K562 (cell line): ENCODE data around the gene DCAF17. TPM values are rescaled to one million over a fixed set of nuclear protein-coding genes. Genes with fewer than 3 reads are reported as not detected.

Experiments
- ATAC-seq: fragments of 200-7000 bp; cut with Tn5 transposase; 3 replicates; pipeline ENCODE4 v1.9.1; 2020; ENCODE audit warnings: moderate library complexity
- BruUV-seq: library from RNA; stranded (reverse); fragments of 400-500 nt; replicated peaks from 2 replicates; lab custom pipeline; 2021; lab: Mats Ljungman, UMichigan
- CTCF ChIA-PET: fragments of 300-600 bp; formaldehyde crosslinking; extraction: SDS; loops from one replicate; lab custom pipeline; 2021; ENCODE audit warnings: low intra/inter-chr PET ratio; lab: Yijun Ruan, JAX
- POLR2A ChIA-PET: fragments of 300-600, 350-650 bp; sonication (Branson Sonifier 250); formaldehyde crosslinking; extraction: SDS; loops from one replicate; lab custom pipeline; 2021; ENCODE audit warnings: antibody characterized with exemption, inconsistent platforms; lab: Yijun Ruan, JAX
- DNase-seq, 4 experiments: peaks; one replicate each; pipeline versions ENCODE4 v3.0.0 to v3.0.0-alpha.2; 2011 to 2018; ENCODE audit warnings: low spot score in 3 of 4, mixed read lengths in 3 of 4; ENCODE audit errors: extremely low read depth in 1 of 4
- FAIRE-seq: peaks from 2 replicates; lab custom pipeline; 2011; peaks lifted over from hg19 to GRCh38; lab: Jason Lieb, UNC
- H2AFZ ChIP-seq: 2 replicates; pipeline ENCODE4 v1.6.0; 2011; ENCODE audit warnings: low read depth, low read length, control low read depth, inconsistent platforms
- H3K27ac ChIP-seq: fragments of 200-600 bp; 3 replicates; pipeline ENCODE4 v1.8.0; 2011; ENCODE audit warnings: low read depth, mild to moderate bottlenecking, control low read depth, inconsistent platforms, low read length, moderate library complexity, mixed read lengths; ENCODE audit errors: extremely low read depth
- H3K27me3 ChIP-seq, 2 experiments: fragments of 300-600 bp in 1 of 2; 2 replicates in 1 of 2; 3 replicates in 1 of 2; pipeline versions ENCODE4 v1.6.0 to v1.8.0; 2011; ENCODE audit warnings: inconsistent platforms in 2 of 2, low read length in 2 of 2, mild to moderate bottlenecking in 1 of 2, mixed read lengths in 1 of 2, moderate library complexity in 1 of 2; ENCODE audit not compliant: control insufficient read depth in 2 of 2, insufficient read depth in 2 of 2
- H3K36me3 ChIP-seq: fragments of 300-600 bp; 3 replicates; pipeline ENCODE4 v1.8.0; 2011; ENCODE audit warnings: mild to moderate bottlenecking, low read length, inconsistent platforms; ENCODE audit not compliant: control insufficient read depth, insufficient read depth
- H3K4me1 ChIP-seq, 2 experiments: fragments of 200-600 bp in 1 of 2; replicated peaks in 1 of 2; 2 replicates in 1 of 2; 3 replicates in 1 of 2; pipeline versions ENCODE4 v1.5.1 to v1.8.0; 2011; ENCODE audit warnings: inconsistent platforms in 2 of 2, low read length in 2 of 2, mild to moderate bottlenecking in 1 of 2, mixed read lengths in 1 of 2, moderate library complexity in 1 of 2; ENCODE audit not compliant: control insufficient read depth in 2 of 2, insufficient read depth in 2 of 2
- H3K4me2 ChIP-seq: 2 replicates; pipeline ENCODE4 v1.6.1; 2011; ENCODE audit warnings: low read length, control low read depth, inconsistent platforms, mixed read lengths; ENCODE audit not compliant: insufficient read depth
- H3K4me3 ChIP-seq: fragments of 200-600 bp; sonication (generic), shearing (Covaris generic); 2 replicates; pipeline ENCODE4 v1.5.1; 2016; ENCODE audit warnings: control low read depth, inconsistent platforms
- H3K79me2 ChIP-seq: fragments of 200-600 bp; 3 replicates; pipeline ENCODE4 v1.8.0; 2011; ENCODE audit warnings: low read length, inconsistent platforms; ENCODE audit not compliant: control insufficient read depth, insufficient read depth
- H3K9ac ChIP-seq, 2 experiments: 2 replicates each; pipeline versions ENCODE4 v1.6.0 to v1.6.1; 2011; ENCODE audit warnings: low read depth in 2 of 2, low read length in 2 of 2, control low read depth in 1 of 2, inconsistent platforms in 1 of 2, mild to moderate bottlenecking in 1 of 2, mixed read lengths in 1 of 2; ENCODE audit not compliant: insufficient read depth in 1 of 2
- H3K9me1 ChIP-seq: one replicate; pipeline ENCODE4 v1.6.0; 2011; ENCODE audit warnings: inconsistent platforms, mild to moderate bottlenecking, low read length, moderate library complexity; ENCODE audit not compliant: control insufficient read depth, insufficient read depth
- H3K9me3 ChIP-seq: replicated peaks from 2 replicates; pipeline ENCODE4 v1.5.1; 2011; ENCODE audit warnings: low read depth, low read length, inconsistent platforms; ENCODE audit not compliant: control insufficient read depth, insufficient read depth
- H4K20me1 ChIP-seq: replicated peaks from 2 replicates; pipeline ENCODE4 v1.6.1; 2011; ENCODE audit warnings: low read length, inconsistent platforms, mixed read lengths; ENCODE audit not compliant: control insufficient read depth, insufficient read depth
- ATF3 ChIP-seq, 2 experiments: fragments of 450-650 bp in 1 of 2; sonication (generic) in 1 of 2; formaldehyde crosslinking in 1 of 2; IDR thresholded peaks in 1 of 2; conservative IDR thresholded peaks in 1 of 2; 2 replicates each; pipeline versions ENCODE4 v1.6.1 to v1.8.1; 2016 to 2023; ENCODE audit warnings: mild to moderate bottlenecking in 2 of 2, moderate library complexity in 2 of 2, inconsistent platforms in 1 of 2, missing genetic modification reagents in 1 of 2
- C11orf30 ChIP-seq: fragments of 450-650 bp; IDR thresholded peaks from 2 replicates; pipeline ENCODE4 v1.6.1; 2016; ENCODE audit warnings: low read depth, mild to moderate bottlenecking
- CBX3 ChIP-seq, 2 experiments: IDR thresholded peaks; 1 replicate in 1 of 2; 2 replicates in 1 of 2; pipeline ENCODE4 v1.6.1; 2012; ENCODE audit warnings: inconsistent platforms in 2 of 2, low read length in 2 of 2, borderline replicate concordance in 1 of 2, control low read depth in 1 of 2
- CXXC5 ChIP-seq: fragments of 250-450 bp; sonication (Bioruptor Pico); IDR thresholded peaks from 2 replicates; pipeline ENCODE4 v1.8.0; 2022; ENCODE audit warnings: inconsistent platforms, mild to moderate bottlenecking, moderate library complexity
- GMEB1 ChIP-seq: fragments of 250-450 bp; sonication (Bioruptor Pico); IDR thresholded peaks from 2 replicates; pipeline ENCODE4 v1.4.0; 2020; ENCODE audit warnings: mild to moderate bottlenecking
- HDAC6 ChIP-seq: IDR thresholded peaks from 2 replicates; pipeline ENCODE4 v1.6.1; 2012; ENCODE audit warnings: low read depth, mild to moderate bottlenecking, control low read depth, inconsistent platforms, low read length, moderate library complexity
- HEY1 ChIP-seq: fragments of 250-450 bp; sonication (Bioruptor Pico); IDR thresholded peaks from 2 replicates; pipeline ENCODE4 v1.5.0; 2020; ENCODE audit warnings: mild to moderate bottlenecking, moderate library complexity, borderline replicate concordance
- JUND ChIP-seq, 2 experiments: IDR thresholded peaks; 2 replicates in 1 of 2; 3 replicates in 1 of 2; pipeline ENCODE4 v1.6.1; 2011; ENCODE audit warnings: borderline replicate concordance in 2 of 2, low read depth in 2 of 2, low read length in 2 of 2, improper control_type of control experiment in 1 of 2, missing biosample characterization in 1 of 2, missing genetic modification characterization in 1 of 2, missing genetic modification reagents in 1 of 2
- SMARCA4 ChIP-seq: fragments of 450-650 bp; IDR thresholded peaks from 2 replicates; pipeline ENCODE4 v1.6.1; 2016
- SMARCC2 ChIP-seq: fragments of 450-650 bp; IDR thresholded peaks from 2 replicates; pipeline ENCODE4 v1.6.1; 2017; ENCODE audit warnings: antibody characterized with exemption, moderate library complexity, mild to moderate bottlenecking, low read depth
- SMARCE1 ChIP-seq: fragments of 450-650 bp; IDR thresholded peaks from 2 replicates; pipeline ENCODE4 v1.7.1; 2016; ENCODE audit warnings: mild to moderate bottlenecking
- ZBTB7A ChIP-seq: IDR thresholded peaks from 2 replicates; pipeline ENCODE4 v1.6.1; 2011; ENCODE audit warnings: low read depth, mild to moderate bottlenecking, low read length, moderate library complexity, borderline replicate concordance; ENCODE audit not compliant: control insufficient read depth
- ZNF175 ChIP-seq: fragments of 200-800 bp; sonication (Bioruptor generic); IDR thresholded peaks from 2 replicates; pipeline ENCODE4 v1.6.1; 2016; ENCODE audit warnings: low read depth, mild to moderate bottlenecking, missing genetic modification characterization, missing compliant biosample characterization
- ZNF699 ChIP-seq: fragments of 250-450 bp; sonication (Bioruptor Pico); IDR thresholded peaks from 2 replicates; pipeline ENCODE4 v1.8.0; 2021; ENCODE audit warnings: mild to moderate bottlenecking, moderate library complexity; ENCODE audit not compliant: insufficient replicate concordance
- WGBS: fragments of 100-300 bp; shearing (Covaris generic); methylation state at CpG from one replicate; pipeline ENCODE4 v1.1.6; 2016; ENCODE audit warnings: low coverage, mixed read lengths; ENCODE audit not compliant: insufficient coverage; ENCODE audit errors: missing lambda C conversion rate; 5-methylcytosine and 5-hydroxymethylcytosine counted together
- in situ Hi-C: fragments of 300-500 bp; cut with MboI; formaldehyde crosslinking; loops from 4 replicates; pipeline ENCODE4 v1.15.0; 2018; ENCODE audit warnings: inconsistent platforms, mixed read lengths
- intact Hi-C: fragments of 100-400 bp; cut with micrococcal nuclease; formaldehyde crosslinking; loops from 2 replicates; pipeline ENCODE4 v1.14.2; 2022
- polyA plus RNA-seq, 8 experiments: library from polyadenylated mRNA; depleted of rRNA in 4 of 8; stranded (reverse) in 5 of 8; unstranded in 3 of 8; fragments of >200 nt; fragmentation: Nextera tagmentation in 2 of 8; fragmentation: Illumina TruSeq in 1 of 8; extraction: Ambion mirVana in 2 of 8; extraction: Trizol in 1 of 8; gene quantifications; 2 replicates each; pipeline versions ENCODE4 v1.2.1 to v1.2.3, GENCODE V29; 2011 to 2014; ENCODE audit warnings: inconsistent platforms in 1 of 8, missing spikeins in 1 of 8
- total RNA-seq, 7 experiments: library from RNA; depleted of rRNA in 6 of 7; stranded (reverse); fragments of >200 nt in 6 of 7; fragmentation: Illumina TruSeq in 2 of 7; extraction: Trizol in 2 of 7; gene quantifications; 2 replicates each; pipeline versions ENCODE4 v1.2.1 to v1.2.3, GENCODE V29; 2011 to 2021; ENCODE audit warnings: low replicate concordance in 1 of 7

The DCAF17 gene
- total and polyA plus RNA-seq, 9 of the 15 experiments (the other 6 are each of a cell fraction or from before 2014, with no cell fraction given), result 10.0 to 38.5 (median 27.1) TPM

- H3K27me3 ChIP-seq, result no peaks in the 10 kb centered on the region
- peak in 1 of 4 experiments; percentile 41 for DNase-seq
- in situ Hi-C loops, result no loop called here
- H3K4me3 ChIP-seq, result no peak overlapping the region
- CTCF ChIA-PET, result no interaction called here
- H3K9me1 ChIP-seq, result no peaks in the 10 kb centered on the region
- H3K36me3 ChIP-seq, result peaks cover 12% of the 10 kb centered on the region; the same call in 2 of the 3 replicates
- no peak overlapping the region for H3K4me2 ChIP-seq
- H3K27ac ChIP-seq, result no peak overlapping the region
- H2AFZ ChIP-seq, result no peak overlapping the region; the same call in 1 of the 2 replicates
- no TSS peak for BruUV-seq
- no peaks in the 10 kb centered on the region for H4K20me1 ChIP-seq
- peaks cover 38% of the 10 kb centered on the region for H3K79me2 ChIP-seq
- WGBS, result 20% methylated on average over 7 of the region's 7 CpGs
- peak; percentile 9; the same call in 1 of the 3 replicates for ATAC-seq
- no peak for FAIRE-seq
- TF ChIP-seq SMARCA4 (0 out of 2 replicates have a peak, but pooled peaks have one; percentile 18), ZNF699 (CRISPR knock-in tag) (no peak), CXXC5 (CRISPR knock-in tag) (no peak), HEY1 (no peak), CBX3 (IDR thresholded peaks at IDR 0.05; ENCODE audit: borderline replicate concordance in 1 of 2, low read length in 2 of 2) (no peak), ATF3 (IDR thresholded peaks at IDR 0.05) (peak; percentile 48), ATF3 (CRISPR knock-in tag; conservative IDR thresholded peaks at IDR 0.05) (no peak), GMEB1 (CRISPR knock-in tag) (no peak), SMARCE1 (0 out of 2 replicates have a peak, but pooled peaks have one; percentile 19), ZBTB7A (peak; percentile 21; the same call in 1 of the 2 replicates), C11orf30 (0 out of 2 replicates have a peak, but pooled peaks have one; percentile 4), HDAC6 (no peak), ZNF175 (CRISPR knock-in tag) (no peak), JUND (IDR thresholded peaks at IDR 0.05; ENCODE audit: borderline replicate concordance, low read depth, low read length) (peak; percentile 36; the same call in 1 of the 2 replicates), JUND (tag; IDR thresholded peaks at IDR 0.05; ENCODE audit: borderline replicate concordance, low read depth, low read length) (no peak), SMARCC2 (peak; percentile 37; the same call in 1 of the 2 replicates)
- POLR2A ChIA-PET, result interaction anchor here (0.6 to 3.2 kb wide), 7 partner anchors 10 to 1860 kb away, joined by 3 to 23 read pairs (median 3); partner anchors contain the start of gene CYBRD1
- intact Hi-C loops, result no loop called here
- no peaks in the 10 kb centered on the region for H3K9me3 ChIP-seq
- no peak overlapping the region for H3K9ac ChIP-seq
- peaks cover 8 to 13% of the 10 kb centered on the region in 2 experiments; a peak in 4 of 5 replicates for H3K4me1 ChIP-seq
Observed at GRCh38 chr2:171531291-171531690, 97.3 kb downstream of the DCAF17 start.
